ENCODE measurements around the gene TPST1.

TPST1 gene

DNA sequence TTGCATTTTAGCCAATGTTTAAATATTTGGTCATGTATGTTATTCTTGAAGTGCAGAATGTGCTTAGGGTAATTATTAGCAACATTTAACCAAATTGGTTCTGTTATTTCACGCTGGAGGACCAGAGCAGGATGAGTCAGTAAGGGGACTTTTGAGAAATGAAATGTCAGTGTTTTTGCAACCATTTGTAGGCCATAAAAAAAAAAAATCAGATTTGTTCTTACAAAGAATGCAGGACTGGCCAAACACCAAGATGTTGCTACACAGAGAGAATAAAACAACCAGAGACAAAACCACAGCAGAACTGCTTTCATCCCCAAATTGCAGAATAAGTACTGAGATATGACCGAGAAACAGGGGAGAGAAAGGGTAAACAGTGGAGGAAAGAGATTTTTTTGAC lies 62.1 kb downstream of the TPST1 start:
- TF ChIP-seq, protein P1, sequence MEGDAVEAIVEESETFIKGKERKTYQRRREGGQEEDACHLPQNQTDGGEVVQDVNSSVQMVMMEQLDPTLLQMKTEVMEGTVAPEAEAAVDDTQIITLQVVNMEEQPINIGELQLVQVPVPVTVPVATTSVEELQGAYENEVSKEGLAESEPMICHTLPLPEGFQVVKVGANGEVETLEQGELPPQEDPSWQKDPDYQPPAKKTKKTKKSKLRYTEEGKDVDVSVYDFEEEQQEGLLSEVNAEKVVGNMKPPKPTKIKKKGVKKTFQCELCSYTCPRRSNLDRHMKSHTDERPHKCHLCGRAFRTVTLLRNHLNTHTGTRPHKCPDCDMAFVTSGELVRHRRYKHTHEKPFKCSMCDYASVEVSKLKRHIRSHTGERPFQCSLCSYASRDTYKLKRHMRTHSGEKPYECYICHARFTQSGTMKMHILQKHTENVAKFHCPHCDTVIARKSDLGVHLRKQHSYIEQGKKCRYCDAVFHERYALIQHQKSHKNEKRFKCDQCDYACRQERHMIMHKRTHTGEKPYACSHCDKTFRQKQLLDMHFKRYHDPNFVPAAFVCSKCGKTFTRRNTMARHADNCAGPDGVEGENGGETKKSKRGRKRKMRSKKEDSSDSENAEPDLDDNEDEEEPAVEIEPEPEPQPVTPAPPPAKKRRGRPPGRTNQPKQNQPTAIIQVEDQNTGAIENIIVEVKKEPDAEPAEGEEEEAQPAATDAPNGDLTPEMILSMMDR (conservative IDR thresholded peaks at IDR 0.05; ENCODE audit: low read depth, low read length), result no peak
- no peak overlapping the region for H3K4me3 ChIP-seq (ENCODE audit: low read depth, low read length)
- DNase-seq (ENCODE audit: low read depth), result peak; percentile 96

DNA sequence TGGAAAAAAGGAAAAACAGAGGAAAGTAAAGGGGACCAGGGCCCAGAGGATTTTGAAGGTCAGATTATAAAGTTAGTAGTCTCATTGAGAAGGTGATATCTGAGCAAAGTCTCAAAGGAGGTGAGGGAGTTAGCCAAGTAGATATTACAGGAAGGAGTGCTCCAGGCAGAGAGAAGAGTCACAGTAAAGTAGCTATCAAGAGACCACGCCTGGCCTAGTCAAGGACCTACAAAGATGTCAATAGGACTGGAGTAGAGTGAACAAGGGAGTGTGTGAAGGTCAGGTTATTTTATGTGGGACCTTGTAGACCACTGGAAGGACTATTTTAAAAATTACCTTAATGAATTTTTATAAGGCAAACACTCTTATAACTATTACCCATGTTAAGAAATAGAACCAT lies 64.8 kb downstream of the TPST1 start:
- no peak for DNase-seq (ENCODE audit: low read depth)
- TF ChIP-seq, protein P1 (conservative IDR thresholded peaks at IDR 0.05; ENCODE audit: low read depth, low read length), result no peak
- no peak overlapping the region for H3K4me3 ChIP-seq (ENCODE audit: low read depth, low read length)

DNA sequence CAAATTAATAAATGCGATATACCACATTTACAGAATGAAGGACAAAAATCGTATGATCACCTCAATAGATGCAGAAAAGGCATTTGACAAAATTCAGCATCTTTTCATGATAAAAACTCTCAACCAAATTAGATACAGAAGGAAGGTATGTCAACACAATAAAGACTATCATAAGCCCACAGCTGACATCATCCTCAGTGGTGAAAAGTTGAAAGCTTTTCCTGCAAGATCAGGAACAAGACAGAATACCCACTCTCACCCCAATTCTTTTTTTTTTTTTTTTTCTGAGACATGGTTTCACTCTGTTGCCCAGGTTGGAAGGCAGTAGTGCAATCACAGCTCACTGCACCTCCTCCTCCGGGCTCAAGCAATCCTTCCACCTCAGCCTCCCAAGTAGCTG lies 67.2 kb downstream of the TPST1 start:
- DNase-seq (ENCODE audit: low read depth), result no peak
- no peak overlapping the region for H3K4me3 ChIP-seq (ENCODE audit: low read depth, low read length)
- TF ChIP-seq, protein P1 (conservative IDR thresholded peaks at IDR 0.05; ENCODE audit: low read depth, low read length), result no peak

DNA sequence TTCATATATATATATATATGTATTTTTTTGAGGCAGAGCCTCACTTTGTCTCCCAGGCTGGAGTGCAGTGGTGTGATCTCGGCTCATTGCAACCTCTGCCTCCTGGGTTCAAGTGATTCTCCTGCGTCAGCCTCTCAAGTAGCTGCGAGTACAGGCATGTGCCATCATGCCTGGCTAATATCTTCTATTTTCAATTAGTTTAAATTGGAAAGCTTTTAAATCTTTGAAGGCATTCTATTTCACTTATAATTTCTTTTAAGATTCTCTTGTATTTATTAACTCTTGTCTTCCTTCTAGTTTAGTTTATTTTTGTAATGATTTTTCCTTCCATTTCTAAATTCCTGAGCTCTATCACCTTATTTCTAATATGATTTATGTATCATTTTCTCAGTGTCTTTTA lies 71.2 kb downstream of the TPST1 start:
- H3K4me3 ChIP-seq (ENCODE audit: low read depth, low read length), result no peak overlapping the region
- TF ChIP-seq, protein P1 (conservative IDR thresholded peaks at IDR 0.05; ENCODE audit: low read depth, low read length), result no peak
- DNase-seq (ENCODE audit: low read depth), result no peak

DNA sequence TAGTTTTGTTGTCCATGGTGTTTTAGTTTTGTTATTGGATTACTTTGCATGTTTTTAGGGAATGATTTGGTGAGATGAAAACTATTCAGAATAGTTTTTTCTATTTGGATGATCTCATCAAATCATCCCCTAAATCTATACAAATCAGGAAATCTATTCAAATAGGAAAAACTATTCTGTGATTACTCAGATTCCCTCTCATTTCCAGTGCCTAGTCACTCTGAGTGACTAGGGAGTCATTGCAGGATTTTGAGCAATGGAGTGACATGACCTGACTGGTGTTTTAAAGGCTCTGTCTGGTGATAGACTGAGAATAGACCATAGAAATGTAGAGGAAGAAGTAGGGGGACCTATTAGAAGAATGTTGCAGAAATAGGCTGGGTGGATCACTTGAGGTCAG lies 72.4 kb downstream of the TPST1 start:
- DNase-seq (ENCODE audit: low read depth), result no peak
- TF ChIP-seq, protein P1 (conservative IDR thresholded peaks at IDR 0.05; ENCODE audit: low read depth, low read length), result no peak
- H3K4me3 ChIP-seq (ENCODE audit: low read depth, low read length), result no peak overlapping the region

DNA sequence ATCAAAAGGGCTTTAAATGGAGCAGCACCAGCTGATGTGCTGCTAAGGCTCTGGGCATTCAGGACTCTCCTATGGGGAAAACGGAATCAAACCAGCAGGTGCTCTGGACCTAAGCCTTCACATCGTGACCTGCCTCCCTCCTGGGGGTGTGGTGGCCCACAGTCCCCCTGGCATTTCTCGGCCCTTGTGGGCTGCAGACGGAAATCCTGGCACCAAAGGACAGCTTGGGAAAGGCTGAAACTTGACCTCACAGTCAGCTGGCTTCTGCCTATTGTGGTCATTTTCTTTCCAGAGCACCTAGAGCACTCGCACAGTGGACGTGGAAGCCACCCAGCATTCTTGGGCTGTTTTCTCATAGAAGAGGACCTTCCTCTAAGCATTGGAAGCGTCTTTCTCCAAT lies 74.8 kb downstream of the TPST1 start:
- no peak for DNase-seq (ENCODE audit: low read depth)

More for the DNA sequence above, 74.8 kb downstream of the TPST1 start:
- TF ChIP-seq, protein P1 (conservative IDR thresholded peaks at IDR 0.05; ENCODE audit: low read depth, low read length), result no peak
- no peak overlapping the region for H3K4me3 ChIP-seq (ENCODE audit: low read depth, low read length)

All from choroid plexus epithelial cell (primary cell).